ENCODE results near the gene G3BP1.
"Not testable (repeated sequence)": the region's sequence is repeated elsewhere in the genome, so short reads cannot be mapped to it uniquely, and the experiment has no call there.

The G3BP1 gene

DNA sequence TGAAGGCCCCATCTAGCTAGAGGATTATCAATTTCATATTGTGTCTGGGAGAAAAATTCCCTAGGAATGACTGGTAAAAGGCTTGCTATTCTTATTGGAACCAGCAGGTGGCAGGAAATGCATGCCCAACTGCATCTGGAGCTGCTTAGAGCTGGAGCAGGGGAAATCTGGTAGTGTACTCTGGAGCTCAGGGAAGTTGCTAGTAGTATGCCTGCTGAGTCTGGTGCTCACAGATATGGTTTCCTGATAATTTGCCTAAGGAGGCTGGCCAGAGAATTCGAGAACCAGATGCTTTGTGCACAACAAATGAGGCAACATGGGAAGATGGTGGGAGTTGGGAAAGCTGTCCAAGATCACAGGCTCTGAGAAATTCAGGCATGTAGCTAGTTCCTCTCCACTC lies 53.7 kb downstream of the G3BP1 start:
- Histone ChIP-seq H3K9me3 (ENCODE audit: low read length) (no peaks in the 10 kb centered on the region), H3K4me1 (ENCODE audit: insufficient read depth, low read length) (no peaks in the 10 kb centered on the region), H3K36me3 (ENCODE audit: insufficient read depth, low read length) (no peaks in the 10 kb centered on the region), H3K27ac (ENCODE audit: low read depth, low read length) (no peak overlapping the region), H3K9ac (ENCODE audit: low read length) (no peak overlapping the region), H3K27me3 (ENCODE audit: control insufficient read depth in 1 of 2, insufficient read depth in 2 of 2, low read length in 2 of 2) (no peaks in the 10 kb centered on the region), H3K4me3 (ENCODE audit: low read depth in 1 of 2, low read length in 2 of 2) (no peak overlapping the region)

DNA sequence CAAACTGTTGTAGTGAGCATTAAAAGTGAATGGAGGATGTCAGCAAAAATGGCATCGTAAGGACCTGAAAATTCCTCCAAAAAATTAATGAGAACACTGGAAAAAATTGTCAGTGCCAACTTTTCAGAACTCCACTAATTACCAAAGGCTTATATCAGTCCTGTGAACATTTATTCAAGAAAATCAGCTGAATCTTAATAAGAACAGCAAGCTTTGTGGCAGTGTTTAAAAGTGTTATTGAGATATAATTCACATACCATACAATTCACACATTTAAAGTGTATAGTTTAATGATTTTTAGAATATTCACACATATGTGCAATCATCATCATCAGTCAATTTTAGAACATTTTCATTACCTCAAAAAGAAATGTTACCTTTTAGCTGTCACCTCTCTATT lies 57.6 kb downstream of the G3BP1 start:
- H3K9ac ChIP-seq (ENCODE audit: low read length), result no peak overlapping the region
- no peaks in the 10 kb centered on the region for H3K27me3 ChIP-seq (ENCODE audit: control insufficient read depth in 1 of 2, insufficient read depth in 2 of 2, low read length in 2 of 2)
- no peaks in the 10 kb centered on the region for H3K9me3 ChIP-seq (ENCODE audit: low read length)
- H3K27ac ChIP-seq (ENCODE audit: low read depth, low read length), result no peak overlapping the region
- no peak overlapping the region for H3K4me3 ChIP-seq (ENCODE audit: low read depth in 1 of 2, low read length in 2 of 2)
- H3K36me3 ChIP-seq (ENCODE audit: insufficient read depth, low read length), result no peaks in the 10 kb centered on the region
- no peaks in the 10 kb centered on the region for H3K4me1 ChIP-seq (ENCODE audit: insufficient read depth, low read length)

DNA sequence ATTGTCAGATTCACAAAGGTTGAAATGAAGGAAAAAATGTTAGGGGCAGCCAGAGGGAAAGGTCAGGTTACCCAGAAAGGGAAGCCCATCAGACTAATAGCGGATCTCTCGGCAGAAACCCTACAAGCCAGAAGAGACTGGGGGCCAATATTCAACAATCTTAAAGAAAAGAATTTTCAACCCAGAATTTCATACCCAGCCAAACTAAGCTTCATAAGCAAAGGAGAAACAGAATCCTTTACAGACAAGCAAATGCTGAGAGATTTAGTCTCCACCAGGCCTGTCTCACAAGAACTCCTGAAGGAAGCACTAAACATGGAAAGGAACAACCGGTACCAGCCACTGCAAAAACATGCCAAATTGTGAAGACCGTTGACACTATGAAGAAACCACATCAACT lies 61.1 kb downstream of the G3BP1 start:
- not testable (repeated sequence) for H3K9ac ChIP-seq (ENCODE audit: low read length); H3K36me3 ChIP-seq (ENCODE audit: insufficient read depth, low read length); H3K9me3 ChIP-seq (ENCODE audit: low read length); H3K4me3 ChIP-seq (ENCODE audit: low read depth in 1 of 2, low read length in 2 of 2); H3K27ac ChIP-seq (ENCODE audit: low read depth, low read length); H3K4me1 ChIP-seq (ENCODE audit: insufficient read depth, low read length); H3K27me3 ChIP-seq (ENCODE audit: control insufficient read depth in 1 of 2, insufficient read depth in 2 of 2, low read length in 2 of 2)

DNA sequence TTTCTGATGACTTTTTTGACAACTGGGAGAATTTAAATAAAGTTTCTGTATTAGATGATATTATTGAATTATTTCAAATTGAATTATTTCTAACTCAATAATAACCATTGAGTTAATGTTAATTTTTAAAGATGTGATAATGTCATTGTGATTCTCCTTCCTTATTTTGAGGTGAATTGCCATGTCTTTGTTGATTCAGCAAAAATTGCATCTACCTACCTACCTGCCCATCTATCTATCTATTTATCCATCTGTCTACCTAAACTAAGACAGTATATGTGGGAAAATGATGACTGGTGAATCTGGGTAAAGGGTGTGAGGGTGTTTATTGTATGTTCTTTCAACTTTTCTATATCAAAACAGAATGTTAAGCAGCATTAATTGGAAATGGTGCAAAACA lies 75.0 kb downstream of the G3BP1 start:
- no peak overlapping the region for H3K27ac ChIP-seq (ENCODE audit: low read depth, low read length)
- H3K27me3 ChIP-seq (ENCODE audit: control insufficient read depth in 1 of 2, insufficient read depth in 2 of 2, low read length in 2 of 2), result no peaks in the 10 kb centered on the region

DNA sequence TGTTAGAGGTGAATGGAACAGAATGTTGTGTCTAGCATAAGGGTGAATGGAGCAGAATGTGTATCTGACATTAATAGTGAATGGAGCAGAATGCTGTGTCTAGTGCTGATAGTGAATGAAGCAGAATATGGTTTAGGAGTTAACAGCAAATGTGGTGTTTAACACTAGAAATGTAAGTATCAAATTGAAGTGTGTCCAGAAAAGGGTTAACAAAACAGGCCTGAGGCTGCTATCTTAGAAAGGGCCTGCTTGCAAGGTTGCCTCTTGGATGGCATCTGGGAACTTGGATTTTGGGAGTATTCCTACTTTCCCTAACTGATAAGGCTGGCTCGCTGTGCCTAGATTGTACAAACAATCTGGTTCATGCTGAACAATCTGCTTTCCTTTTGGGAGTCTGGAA lies 76.1 kb downstream of the G3BP1 start:
- Histone ChIP-seq H3K27ac (ENCODE audit: low read depth, low read length) (no peak overlapping the region), H3K9ac (ENCODE audit: low read length) (no peak overlapping the region), H3K4me1 (ENCODE audit: insufficient read depth, low read length) (no peaks in the 10 kb centered on the region), H3K36me3 (ENCODE audit: insufficient read depth, low read length) (no peaks in the 10 kb centered on the region), H3K9me3 (ENCODE audit: low read length) (no peaks in the 10 kb centered on the region), H3K4me3 (ENCODE audit: low read depth in 1 of 2, low read length in 2 of 2) (no peak overlapping the region), H3K27me3 (ENCODE audit: control insufficient read depth in 1 of 2, insufficient read depth in 2 of 2, low read length in 2 of 2) (no peaks in the 10 kb centered on the region)

More for the DNA sequence above, 75.0 kb downstream of the G3BP1 start:
- no peaks in the 10 kb centered on the region for H3K9me3 ChIP-seq (ENCODE audit: low read length)
- H3K9ac ChIP-seq (ENCODE audit: low read length), result no peak overlapping the region
- H3K4me1 ChIP-seq (ENCODE audit: insufficient read depth, low read length), result no peaks in the 10 kb centered on the region
- no peaks in the 10 kb centered on the region for H3K36me3 ChIP-seq (ENCODE audit: insufficient read depth, low read length)
- H3K4me3 ChIP-seq (ENCODE audit: low read depth in 1 of 2, low read length in 2 of 2), result no peak overlapping the region

DNA sequence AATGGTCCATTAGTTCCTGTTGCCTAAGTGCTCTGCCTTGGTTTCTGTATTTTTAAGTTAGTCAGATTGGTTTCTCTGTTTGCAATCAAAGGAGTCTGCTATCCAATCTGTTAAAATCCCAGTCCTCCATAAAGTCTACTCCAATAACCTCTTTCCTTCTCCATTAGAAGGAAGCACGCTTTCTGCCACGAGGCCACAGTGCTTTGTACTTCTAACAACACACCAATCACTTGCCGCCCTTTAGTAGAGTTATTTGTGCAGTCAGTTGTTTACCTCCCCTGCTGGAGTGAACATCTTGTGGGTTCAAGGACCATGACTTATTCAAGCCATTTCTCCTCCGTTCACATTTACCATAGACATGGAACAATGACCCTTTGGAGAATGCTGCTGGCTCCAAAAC lies 83.9 kb downstream of the G3BP1 start:
- Histone ChIP-seq H3K27ac (ENCODE audit: low read depth, low read length) (no peak overlapping the region), H3K27me3 (ENCODE audit: control insufficient read depth in 1 of 2, insufficient read depth in 2 of 2, low read length in 2 of 2) (no peaks in the 10 kb centered on the region)

DNA sequence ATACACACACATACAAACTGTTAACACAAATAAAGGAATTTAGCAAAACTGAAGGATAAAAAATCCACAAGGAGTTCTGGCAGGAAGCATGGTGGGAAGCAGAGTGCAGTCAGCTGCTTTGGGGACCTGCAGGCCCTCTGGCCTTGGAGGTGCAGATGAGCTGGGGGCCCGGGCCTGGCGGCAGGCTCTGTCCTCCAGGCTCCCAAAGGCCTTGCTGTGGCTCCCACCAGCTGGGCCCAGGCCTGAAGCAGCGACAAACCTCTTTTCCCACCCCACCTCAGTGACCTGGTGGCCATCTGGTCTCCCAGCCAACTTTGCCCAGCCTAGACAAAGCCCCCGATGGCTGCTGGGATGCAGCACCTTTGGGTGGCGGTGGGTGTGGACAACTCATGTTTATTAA lies 85.1 kb downstream of the G3BP1 start:
- H3K9me3 ChIP-seq (ENCODE audit: low read length), result no peaks in the 10 kb centered on the region
- H3K9ac ChIP-seq (ENCODE audit: low read length), result no peak overlapping the region
- H3K4me1 ChIP-seq (ENCODE audit: insufficient read depth, low read length), result no peaks in the 10 kb centered on the region
- no peaks in the 10 kb centered on the region for H3K36me3 ChIP-seq (ENCODE audit: insufficient read depth, low read length)
- no peak overlapping the region for H3K4me3 ChIP-seq (ENCODE audit: low read depth in 1 of 2, low read length in 2 of 2)
- H3K27ac ChIP-seq (ENCODE audit: low read depth, low read length), result no peak overlapping the region
- H3K27me3 ChIP-seq (ENCODE audit: control insufficient read depth in 1 of 2, insufficient read depth in 2 of 2, low read length in 2 of 2), result no peaks in the 10 kb centered on the region

More for the DNA sequence above, 83.9 kb downstream of the G3BP1 start:
- no peaks in the 10 kb centered on the region for H3K4me1 ChIP-seq (ENCODE audit: insufficient read depth, low read length)
- no peak overlapping the region for H3K4me3 ChIP-seq (ENCODE audit: low read depth in 1 of 2, low read length in 2 of 2)
- H3K36me3 ChIP-seq (ENCODE audit: insufficient read depth, low read length), result no peaks in the 10 kb centered on the region
- no peaks in the 10 kb centered on the region for H3K9me3 ChIP-seq (ENCODE audit: low read length)
- H3K9ac ChIP-seq (ENCODE audit: low read length), result no peak overlapping the region

DNA sequence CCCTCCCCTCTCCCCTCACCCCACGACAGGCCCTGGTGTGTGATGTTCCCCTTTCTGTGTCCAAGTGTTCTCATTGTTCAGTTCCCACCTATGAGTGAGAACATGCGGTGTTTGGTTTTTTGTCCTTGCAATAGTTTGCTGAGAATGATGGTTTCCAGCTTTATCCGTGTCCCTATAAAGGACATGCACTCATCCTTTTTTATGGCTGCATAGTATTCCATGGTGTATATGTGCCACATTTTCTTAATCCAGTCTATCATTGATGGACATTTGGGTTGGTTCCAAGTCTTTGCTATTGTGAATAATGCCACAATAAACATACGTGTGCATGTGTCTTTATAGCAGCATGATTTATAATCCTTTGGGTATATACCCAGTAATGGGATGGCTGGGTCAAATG lies 89.1 kb downstream of the G3BP1 start:
- H3K9me3 ChIP-seq (ENCODE audit: low read length); H3K4me3 ChIP-seq (ENCODE audit: low read depth in 1 of 2, low read length in 2 of 2); H3K4me1 ChIP-seq (ENCODE audit: insufficient read depth, low read length); H3K9ac ChIP-seq (ENCODE audit: low read length); H3K27me3 ChIP-seq (ENCODE audit: control insufficient read depth in 1 of 2, insufficient read depth in 2 of 2, low read length in 2 of 2); H3K27ac ChIP-seq (ENCODE audit: low read depth, low read length); H3K36me3 ChIP-seq (ENCODE audit: insufficient read depth, low read length): not testable (repeated sequence)

Measured in muscle layer of colon (tissue), 2 donors.